NCI-H226 (cell line): ENCODE measurements around the gene TMEM150B.

ENCODE experiments used
- DNase-seq: peaks from one replicate; pipeline ENCODE4 v3.0.0-alpha.2; 2015

Gene TMEM150B

DNA sequence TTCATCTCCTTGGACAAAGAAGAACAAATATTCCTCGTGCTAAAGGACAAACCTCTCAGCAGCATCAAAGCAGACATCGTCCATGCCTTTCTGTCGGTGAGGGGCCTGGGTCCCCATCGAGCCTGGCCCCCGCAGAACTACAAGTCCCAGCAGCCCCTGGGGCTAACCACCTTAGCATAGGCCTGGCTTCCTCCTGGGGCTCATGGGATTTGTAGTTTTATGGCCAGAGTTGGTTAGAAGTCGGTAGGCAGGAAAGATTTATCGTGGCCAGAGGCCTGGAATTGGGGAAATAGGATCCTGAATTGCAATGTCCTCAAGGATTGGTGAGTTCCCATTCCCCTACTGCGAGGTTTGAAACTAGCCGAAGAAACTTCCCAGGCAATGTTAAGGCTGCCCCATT is 19.6 kb downstream of the TMEM150B start:
- DNase-seq: peak; percentile 40

DNA sequence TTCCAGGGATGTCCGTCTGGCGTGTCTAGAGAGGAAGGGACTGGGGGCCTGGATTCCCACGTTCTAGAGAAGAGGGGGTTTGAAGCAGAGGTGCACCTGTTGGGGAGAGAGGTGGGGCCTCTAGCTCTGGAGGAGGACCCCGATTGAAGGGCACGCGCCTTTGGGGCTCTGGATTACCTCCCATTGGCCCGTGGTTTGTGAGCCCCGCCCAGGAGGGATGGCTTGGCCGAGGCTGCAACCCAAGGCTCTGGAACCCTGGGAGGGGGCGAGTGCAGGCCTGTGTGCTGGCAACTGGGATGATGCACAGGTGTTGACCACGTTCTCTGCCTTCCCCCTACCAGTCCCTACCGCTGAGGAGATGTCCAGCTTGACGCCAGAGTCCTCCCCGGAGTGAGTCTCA is 20.2 kb downstream of the TMEM150B start:
- DNase-seq: no peak

DNA sequence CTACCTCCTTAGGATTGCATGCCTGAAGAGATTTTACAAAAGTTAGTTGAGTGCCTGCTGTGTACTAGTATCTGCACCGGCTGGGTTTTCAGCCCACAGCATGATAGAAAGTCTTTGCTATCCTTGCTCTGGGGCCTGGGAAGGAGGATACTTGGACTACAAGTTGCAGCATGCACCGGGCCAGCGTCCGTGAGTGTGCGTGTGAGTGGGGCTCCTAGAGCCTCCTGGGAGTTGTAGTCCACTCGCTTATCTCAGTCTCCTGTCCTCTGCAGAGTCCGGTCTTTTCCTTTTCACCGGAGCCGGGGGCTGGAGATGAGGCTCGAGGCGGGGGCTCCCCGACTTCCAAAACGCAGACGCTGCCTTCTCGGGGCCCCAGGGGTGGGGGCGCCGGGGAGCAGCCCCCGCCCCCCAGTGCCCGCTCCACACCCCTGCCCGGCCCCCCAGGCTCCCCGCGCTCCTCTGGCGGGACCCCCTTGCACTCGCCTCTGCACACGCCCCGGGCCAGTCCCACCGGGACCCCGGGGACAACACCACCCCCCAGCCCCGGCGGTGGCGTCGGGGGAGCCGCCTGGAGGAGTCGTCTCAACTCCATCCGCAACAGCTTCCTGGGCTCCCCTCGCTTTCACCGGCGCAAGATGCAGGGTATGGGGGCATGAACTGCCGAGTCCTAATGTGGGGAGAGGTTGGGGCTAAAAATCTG is 20.7 kb downstream of the TMEM150B start:
- no peak for DNase-seq

DNA sequence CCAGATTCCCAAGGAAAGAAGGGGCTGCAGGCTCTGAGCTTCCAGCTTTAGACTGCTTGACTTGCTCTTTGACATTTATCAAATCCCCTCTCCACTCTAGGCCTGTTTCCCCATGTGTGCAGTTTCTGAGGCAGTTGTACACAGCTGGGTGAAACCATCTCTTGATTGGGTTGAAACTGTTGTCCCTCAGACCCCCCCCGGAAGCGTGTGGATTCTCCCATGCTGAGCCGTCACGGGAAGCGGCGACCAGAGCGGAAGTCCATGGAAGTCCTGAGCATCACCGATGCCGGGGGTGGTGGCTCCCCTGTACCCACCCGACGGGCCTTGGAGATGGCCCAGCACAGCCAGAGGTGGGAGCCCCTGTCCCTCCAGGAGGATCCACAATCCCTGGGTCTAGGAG is 21.7 kb downstream of the TMEM150B start:
- no peak for DNase-seq

DNA sequence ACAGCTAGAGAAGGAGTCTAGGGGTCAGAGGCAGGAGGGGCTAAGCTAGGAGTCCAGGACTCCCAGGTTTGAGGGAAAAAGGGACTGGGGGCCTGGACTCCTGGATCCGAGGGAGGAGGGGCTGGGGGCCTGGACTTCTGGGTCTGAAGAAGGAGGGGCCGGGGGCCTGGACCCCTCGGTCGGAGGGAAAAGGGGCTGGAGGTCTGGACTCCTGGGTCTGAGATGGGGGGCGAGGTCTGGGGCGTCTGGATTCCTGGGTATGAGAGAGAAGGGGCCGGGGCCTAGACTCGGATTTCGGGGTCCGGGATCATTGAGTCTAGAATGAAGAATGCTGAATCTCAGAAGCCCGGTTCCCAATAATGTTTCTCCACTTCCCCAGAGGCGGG is 22.8 kb downstream of the TMEM150B start:
- DNase-seq: no peak

DNA sequence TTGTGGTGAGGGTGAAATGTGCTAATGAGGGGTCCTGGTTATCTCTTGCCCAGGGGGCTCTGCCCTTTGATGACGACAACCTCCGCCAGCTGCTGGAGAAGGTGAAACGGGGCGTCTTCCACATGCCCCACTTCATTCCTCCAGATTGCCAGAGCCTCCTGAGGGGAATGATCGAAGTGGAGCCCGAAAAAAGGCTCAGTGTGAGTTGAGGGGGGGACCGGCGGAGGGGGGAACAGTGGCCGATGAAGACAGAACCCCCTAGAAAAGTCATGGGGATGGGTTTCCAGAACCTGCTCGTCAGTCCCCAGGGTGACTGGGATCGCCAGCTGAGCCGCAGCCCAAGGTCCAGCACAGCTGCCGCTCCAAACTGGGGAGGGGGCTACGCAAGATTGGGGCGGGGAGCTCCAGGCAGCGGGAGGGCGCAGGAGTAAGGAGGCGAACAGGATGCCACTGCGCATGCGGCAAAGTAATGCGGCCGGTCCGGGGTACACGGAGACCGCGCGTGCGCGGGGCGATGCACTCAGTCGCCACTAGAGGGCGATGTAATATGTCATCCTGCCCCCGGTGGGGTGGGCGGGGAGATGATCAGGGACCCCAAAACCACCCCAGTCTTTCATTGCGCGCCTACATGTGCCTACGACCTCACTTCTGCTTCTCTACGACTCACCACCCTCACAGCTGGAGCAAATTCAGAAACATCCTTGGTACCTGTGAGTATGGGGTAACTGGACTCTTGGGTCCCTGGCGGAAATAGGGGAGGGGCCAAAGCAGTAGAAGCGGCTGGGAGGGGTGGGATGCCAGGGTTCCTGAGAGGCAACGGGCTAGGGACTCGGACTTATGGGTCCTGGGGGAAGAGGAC is 23.5 kb downstream of the TMEM150B start:
- DNase-seq: peak; percentile 53

DNA sequence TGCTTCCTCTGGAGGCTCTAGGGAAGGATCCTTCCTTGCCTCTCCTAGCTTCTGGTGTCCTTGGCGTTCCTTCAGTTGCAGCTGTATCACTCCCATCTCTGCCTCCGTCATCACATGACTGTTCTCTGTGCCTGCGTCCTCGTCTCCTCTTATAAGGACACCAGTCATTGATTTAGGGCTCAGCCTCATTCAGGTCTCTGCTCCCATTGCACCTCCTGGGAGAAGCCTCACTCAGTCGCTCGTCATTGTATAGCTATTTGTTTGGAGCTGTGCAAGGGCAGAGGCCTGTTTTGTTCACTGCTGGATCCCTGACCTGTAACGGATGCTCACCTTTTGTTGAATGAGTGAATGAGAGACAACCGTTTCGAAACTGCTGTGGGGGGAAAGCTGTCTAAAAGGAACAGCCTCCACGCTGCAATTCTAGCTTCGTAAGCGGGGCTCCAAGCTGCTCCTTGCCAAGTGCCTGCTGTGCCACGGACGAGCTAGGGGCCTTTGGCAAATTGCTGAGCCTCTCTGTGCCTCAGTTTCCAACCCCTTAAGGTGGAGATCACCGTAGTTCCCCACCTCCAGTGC is 24.2 kb downstream of the TMEM150B start:
- no peak for DNase-seq

DNA sequence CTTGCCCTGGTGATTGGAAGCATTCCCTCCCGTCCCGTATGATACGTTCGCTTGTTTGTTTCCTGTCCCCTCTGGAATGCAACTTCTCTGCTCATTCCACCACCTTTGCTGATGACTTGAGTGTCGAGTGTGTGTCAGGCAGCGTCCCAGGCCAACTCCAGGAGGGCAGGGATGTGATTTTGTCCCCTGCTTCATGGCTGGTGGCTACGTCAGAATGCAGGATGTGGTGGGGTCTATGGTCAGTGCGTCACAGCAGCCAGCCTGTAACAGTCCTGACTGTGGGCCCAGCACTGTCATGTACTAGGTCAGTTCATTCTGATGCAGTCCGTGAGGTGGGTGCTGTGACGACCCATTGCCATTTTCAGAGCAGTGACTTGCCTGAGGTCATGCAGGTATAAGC is 25.1 kb downstream of the TMEM150B start:
- no peak for DNase-seq

DNA sequence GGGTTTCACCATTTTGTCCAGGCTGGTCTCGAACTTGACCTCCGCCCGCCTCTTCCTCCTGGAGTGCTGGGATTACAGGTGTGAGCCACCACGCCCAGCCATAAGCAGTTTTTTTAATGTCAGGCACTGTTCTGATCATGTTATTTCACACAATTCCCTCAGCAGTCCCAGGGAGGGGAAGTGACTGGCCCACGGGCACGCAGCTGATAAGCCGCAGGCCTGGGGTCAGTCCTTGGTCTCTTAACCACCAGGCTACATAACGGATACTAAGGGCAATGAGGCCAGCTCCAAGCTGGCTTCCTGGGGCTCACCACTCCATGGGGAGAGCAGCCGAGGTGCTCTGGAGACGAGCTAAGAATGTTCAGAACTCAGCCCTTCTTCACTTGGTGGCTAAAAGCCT is 27.9 kb downstream of the TMEM150B start:
- no peak for DNase-seq

DNA sequence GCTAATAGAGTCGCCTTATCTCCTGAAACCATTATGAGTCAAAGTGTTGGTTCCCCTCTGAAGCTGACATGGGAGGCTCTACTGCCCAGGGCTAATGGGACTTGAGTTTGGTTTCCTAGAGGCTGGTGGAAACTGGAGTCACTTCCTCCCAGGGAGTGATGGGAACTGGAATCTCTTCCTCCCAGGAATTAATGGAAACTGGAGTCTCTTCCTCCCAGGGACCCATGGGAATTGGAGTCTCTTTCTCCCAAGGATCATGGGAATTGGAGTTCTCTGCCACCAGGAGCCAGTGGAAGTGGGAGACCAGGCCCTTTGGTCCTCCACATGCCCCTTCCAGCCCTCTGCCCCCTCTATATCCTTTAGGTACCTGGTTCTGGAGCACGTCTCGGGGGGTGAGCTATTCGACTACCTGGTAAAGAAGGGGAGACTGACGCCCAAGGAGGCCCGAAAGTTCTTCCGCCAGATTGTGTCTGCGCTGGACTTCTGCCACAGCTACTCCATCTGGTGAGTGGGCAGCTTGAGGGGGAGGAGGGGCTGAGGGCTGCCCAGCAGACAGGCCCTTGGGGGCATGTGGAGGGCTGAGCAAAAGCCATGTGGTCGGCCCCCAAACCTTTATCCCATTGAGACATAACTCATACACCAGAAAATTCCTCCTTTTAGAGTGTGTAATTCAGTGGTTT is 35.9 kb downstream of the TMEM150B start:
- DNase-seq: no peak

DNA sequence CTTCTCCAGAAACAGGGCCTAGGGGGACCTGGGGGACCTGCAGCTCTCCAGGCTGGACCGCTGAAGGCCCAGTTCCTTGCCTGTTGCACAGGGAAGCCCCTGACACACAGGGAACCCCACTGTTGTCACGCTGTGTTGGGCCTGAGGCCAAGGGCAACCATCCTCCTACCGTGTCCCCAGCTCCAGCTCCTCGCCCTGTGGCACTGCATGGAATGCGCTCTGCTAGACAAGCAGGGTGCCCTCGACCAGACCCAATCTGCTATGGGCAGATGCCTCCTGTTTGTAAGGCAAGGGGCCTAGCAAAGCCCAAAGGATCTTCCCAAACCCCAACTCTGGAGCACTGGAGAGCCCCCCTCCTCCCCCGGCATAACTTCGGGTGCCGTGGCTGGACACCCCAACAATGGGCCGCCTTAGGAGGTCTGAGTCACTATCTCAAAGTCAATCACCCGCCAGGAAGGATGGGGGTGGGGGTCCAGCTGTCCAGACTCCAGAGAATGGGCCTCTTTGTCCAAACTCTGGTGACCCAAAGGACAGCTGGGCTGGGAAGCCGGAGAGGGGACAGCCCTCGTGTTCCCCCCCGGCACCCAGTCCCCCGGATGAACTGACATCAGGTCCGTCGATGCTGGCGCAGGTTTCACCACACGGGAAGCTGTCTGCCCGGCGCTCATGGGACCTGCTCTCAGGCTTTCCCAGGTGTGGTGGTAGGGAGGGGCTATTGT is 37.6 kb downstream of the TMEM150B start:
- no peak for DNase-seq

DNA sequence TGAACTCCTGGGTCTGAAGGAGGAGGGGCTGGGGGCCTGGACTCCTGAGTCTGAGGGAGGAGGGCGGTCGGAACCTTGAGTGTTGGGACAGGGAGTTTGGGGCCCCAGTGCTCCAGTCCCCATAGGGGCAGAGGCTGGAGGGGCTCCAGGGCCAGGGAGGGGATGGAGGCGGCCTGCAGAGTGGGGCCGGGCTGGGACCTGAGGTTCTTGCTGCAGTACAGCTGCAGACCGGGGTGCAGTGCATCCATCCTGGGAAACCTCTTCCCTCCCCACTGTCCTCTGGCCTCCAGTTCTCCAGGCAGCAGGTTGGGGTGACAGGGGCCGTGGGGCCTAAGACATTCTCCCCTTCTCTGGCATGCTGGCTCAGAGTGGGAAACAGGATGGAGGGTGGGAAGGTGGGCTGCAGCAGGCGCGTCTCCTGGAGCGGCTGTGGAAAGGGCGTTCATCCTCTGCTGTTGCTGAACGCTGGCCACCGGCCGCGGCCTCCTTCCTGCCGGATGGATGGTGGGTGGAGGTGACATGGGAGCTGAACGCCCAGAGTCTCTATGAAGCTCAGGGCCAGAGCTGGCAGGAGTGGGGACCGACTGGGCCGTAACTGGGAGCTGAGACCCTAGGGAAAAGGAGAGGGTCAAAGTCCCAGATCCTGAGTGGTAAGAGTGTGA is 39.8 kb downstream of the TMEM150B start:
- DNase-seq: no peak

DNA sequence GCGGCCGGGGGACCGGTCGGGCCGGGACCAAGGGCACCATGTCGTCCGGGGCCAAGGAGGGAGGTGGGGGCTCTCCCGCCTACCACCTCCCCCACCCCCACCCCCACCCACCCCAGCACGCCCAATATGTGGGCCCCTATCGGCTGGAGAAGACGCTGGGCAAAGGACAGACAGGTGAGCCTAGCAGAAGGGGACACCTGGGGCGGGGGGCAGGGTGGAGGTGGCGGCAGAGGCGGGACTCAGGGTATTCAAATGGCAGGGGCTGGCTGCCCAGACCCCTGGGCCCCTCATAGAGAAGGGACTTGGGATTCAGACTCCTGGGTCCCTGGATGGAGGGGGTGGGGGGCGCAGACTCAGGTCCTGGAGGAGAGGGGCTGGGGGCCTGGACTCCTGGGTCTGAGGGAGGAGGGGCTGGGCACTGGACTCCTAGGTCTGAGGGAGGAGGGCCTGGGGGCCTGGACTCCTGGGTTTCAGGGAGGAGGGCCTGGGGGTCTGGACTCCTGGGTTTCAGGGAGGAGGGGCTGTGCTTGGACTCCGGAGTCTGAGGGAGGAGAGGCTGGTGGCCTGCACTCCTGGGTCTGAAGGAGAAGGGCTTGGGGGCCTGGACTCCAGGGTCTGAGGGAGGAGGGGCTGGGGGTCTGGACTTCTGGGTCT is 40.6 kb downstream of the TMEM150B start:
- no peak for DNase-seq

DNA sequence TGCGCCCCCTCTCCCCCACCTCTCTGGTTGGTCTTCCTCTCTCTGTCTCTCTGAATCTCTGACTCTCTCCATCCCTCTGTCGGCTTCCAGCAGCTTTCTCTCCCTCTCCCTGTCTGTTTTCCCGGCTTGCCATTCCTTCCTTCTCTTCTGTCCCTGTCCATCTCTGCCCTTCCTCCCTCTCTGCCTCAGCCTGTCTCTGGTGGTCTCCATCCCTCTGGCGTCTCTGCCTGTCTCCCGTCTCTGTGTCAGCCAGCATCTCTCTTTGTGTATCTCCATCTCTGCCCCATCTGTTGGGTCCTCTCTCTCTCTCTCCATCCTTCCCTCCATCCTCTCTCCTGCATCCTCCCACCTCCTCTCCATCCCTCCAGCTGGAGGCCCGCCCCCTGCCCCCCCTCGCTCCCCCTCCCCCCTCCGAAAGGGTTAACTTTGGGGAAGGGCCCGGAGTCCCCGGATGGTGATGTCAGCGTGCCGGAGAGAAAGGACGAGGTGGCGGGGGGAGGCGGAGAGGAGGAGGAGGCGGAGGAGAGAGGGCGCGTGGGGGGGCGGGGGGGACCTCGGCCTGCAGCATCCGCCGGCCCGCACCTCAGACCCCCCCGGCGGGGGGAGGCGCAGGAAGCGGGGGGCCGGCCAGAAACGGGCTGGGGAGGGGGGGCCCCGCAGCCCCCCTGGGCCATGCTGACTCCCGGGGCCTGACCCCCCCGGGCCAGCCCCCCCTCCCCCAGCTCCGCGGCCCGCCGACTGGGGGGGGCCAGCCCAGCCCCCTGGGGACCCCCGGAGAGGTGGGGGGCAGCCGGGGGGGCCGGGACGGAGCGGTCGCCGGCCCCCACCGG is 41.4 kb downstream of the TMEM150B start, which contains the start of gene BRSK1:
TSS of gene BRSK1 (plus strand) at position 450 of the 830 bp plus-strand sequence. CDS start 446 bp downstream, outside the sequence.
- DNase-seq: no peak

DNA sequence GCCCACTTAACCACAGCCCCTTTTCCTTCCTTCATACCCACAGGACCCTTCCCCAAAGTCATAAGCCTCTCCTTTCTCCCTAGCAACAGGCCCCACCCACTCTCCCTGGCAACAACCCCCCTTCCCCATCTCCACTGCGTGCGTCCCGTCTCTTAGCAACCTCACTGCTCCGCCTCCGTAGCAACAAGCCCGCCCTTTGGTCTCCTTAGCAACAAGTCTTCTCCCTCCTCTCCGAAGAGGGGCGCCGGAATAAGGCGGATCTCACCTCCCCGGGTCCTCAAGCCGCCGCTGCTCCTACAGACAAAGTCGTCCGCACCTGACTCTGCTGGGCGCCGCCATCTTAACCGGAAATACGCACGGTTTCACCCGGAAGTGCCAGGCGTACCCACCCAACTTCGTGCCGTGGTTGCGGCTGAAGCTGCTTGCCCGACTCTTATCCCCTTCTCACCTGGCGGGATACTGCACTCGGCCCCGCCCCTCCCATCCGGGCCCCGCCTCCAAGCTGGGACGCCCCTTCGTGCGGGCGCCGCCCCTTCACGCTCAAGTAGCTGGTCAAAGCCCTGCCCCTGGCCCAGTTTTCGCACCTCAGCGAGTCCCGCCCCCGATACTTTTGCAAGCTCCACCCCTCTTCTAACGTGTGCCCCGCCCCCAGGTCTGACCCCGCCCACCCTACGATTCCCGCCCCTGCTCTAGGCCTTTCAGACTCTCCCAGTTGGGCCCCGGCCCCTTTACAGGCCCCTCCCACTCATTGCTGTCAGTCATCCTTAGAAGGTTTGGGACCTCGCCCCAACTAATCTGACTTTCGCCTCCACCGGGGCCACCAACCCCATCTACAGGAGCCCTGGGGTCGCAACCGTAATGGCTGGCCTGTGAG is 45.1 kb downstream of the TMEM150B start, which contains the start of gene HSPBP1:
TSS of gene HSPBP1 (minus strand) at position 341 of the 874 bp plus-strand sequence. CDS start 502 bp downstream, outside the sequence.
- DNase-seq: peak; percentile 98

DNA sequence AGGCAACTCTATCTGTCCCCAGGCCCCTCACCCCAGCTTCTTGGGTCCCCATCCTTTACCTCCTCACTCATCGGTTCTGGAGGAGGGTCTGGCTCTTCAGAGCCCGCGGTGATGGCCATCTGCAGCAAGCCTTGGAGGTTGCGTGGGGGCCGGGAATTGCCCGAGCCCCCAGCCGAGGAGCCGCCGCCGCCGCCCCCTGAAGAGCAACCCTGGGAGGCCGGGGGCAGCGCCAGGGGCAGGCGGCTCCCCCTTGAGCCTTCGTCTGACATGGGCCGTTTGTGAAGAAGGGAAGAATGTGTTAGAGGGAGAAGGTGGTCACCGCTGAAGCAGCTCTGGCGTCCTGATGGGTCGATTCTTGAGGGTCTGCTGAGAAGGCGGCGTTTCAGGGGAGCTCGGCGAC is 45.8 kb downstream of the TMEM150B start:
- no peak for DNase-seq

DNA sequence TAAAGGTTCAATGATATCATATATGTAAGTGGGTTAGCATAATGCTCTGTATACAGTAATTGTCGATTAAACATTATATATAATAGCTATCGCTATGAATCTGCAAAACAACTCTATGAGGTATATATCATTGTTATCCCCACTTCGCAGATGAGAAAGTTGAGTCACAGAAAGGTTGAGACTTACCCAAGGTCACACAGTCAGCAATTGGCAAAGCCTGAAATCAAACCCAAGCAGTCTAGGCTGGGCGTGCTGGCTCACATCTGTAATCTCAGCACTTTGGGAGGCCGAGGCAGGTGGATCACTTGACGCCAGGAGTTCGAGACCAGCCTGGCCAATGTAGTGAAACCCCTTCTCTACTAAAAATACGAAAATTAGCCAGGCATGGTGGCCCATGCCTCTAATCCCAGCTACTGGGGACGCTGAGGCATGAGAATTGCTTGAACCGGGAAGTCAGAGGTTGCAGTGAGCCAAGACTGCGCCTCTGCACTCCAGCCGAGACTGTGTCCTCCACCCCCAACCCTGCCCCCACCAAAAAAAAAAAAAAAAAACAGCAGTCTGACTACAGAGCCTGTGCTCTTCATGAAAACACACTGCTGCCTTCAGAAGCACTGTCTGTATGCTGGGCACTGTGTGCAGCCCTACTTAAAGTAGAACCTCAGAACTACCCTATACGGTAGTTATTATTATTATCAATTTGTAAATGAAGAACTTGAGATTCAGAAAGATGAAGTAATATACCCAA is 46.6 kb downstream of the TMEM150B start:
- DNase-seq: no peak

DNA sequence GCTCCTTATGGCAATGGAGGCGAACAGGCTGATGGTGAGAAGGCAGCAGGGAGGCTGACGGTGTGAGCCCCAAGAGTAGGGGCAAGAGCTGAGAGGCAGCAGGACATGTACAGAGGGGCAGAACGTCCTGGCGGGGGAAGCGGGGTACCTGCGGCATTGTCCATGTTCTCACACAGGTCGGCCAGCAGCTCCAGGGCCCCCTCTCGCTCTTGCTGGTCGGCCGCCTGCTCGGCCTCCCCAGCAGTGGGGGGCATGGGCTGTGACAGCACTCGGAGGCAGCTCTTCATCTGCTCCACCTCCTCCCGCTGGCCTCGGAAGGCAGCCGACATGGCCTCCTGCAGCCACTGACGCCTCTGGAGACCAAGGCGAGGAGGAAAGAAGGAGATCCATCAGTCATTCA is 47.6 kb downstream of the TMEM150B start:
- DNase-seq: no peak
